IMR-90 (cell line): ENCODE measurements around the gene CYB561A3. TPM values are rescaled to one million over a fixed set of nuclear protein-coding genes. Genes with fewer than 3 reads are reported as not detected.

Source experiments
- ATAC-seq: fragments of 200-7000 bp; cut with Tn5 transposase; 2 replicates; pipeline ENCODE4 v1.9.1; 2020; ENCODE audit warnings: low read depth, mild to moderate bottlenecking, moderate library complexity
- BruUV-seq: library from RNA; stranded (reverse); fragments of 400-500 nt; replicated peaks from 2 replicates; lab custom pipeline; 2021; lab: Mats Ljungman, UMichigan
- CTCF ChIA-PET: fragments of 300-600 bp; formaldehyde crosslinking; extraction: SDS; loops from one replicate; lab custom pipeline; 2021; ENCODE audit warnings: antibody characterized with exemption; lab: Yijun Ruan, JAX
- POLR2A ChIA-PET: fragments of 300-600 bp; sonication (Branson Sonifier 250); formaldehyde crosslinking; loops from one replicate; lab custom pipeline; 2022; ENCODE audit warnings: antibody characterized with exemption; ENCODE audit not compliant: unreplicated experiment; lab: Charles Lee
- DNase-seq: peaks from one replicate; pipeline ENCODE4 v3.0.0; 2013
- H2AFZ ChIP-seq: replicated peaks from 2 replicates; pipeline ENCODE3; 2013; ENCODE audit warnings: low read length, mild to moderate bottlenecking; ENCODE audit not compliant: poor library complexity
- H2AK5ac ChIP-seq: 2 replicates; pipeline ENCODE4 v1.6.1; 2013; ENCODE audit warnings: low read depth, low read length, inconsistent platforms
- H2AK9ac ChIP-seq: replicated peaks from 2 replicates; pipeline ENCODE3; 2013; ENCODE audit warnings: mild to moderate bottlenecking, low read depth, low read length, moderate library complexity; ENCODE audit not compliant: poor library complexity
- H2BK120ac ChIP-seq: 2 replicates; pipeline ENCODE4 v1.6.1; 2013; ENCODE audit warnings: low read depth, low read length, inconsistent platforms
- H2BK15ac ChIP-seq: 3 replicates; pipeline ENCODE4 v1.6.1; 2013; ENCODE audit warnings: low read depth, low read length, inconsistent platforms
- H2BK20ac ChIP-seq: 2 replicates; pipeline ENCODE4 v1.6.1; 2013; ENCODE audit warnings: low read depth, mild to moderate bottlenecking, inconsistent platforms, low read length, moderate library complexity
- H2BK5ac ChIP-seq: 2 replicates; pipeline ENCODE4 v1.6.1; 2013; ENCODE audit warnings: mild to moderate bottlenecking, low read depth, low read length, inconsistent platforms; ENCODE audit not compliant: poor library complexity, severe bottlenecking
- H3K14ac ChIP-seq: replicated peaks from 2 replicates; pipeline ENCODE4 v1.6.1; 2013; ENCODE audit warnings: low read depth, low read length, inconsistent platforms
- H3K18ac ChIP-seq: 2 replicates; pipeline ENCODE4 v1.6.1; 2013; ENCODE audit warnings: low read depth, low read length, control low read depth
- H3K23ac ChIP-seq: 2 replicates; pipeline ENCODE4 v1.6.1; 2013; ENCODE audit warnings: low read depth, low read length, inconsistent platforms
- H3K27ac ChIP-seq: 2 replicates; pipeline ENCODE4 v1.5.1; 2013; ENCODE audit warnings: mild to moderate bottlenecking, control low read depth, low read length; ENCODE audit not compliant: insufficient read depth
- H3K27me3 ChIP-seq: 2 replicates; pipeline ENCODE4 v1.6.1; 2013; ENCODE audit warnings: low read length; ENCODE audit not compliant: control insufficient read depth, insufficient read depth
- H3K36me3 ChIP-seq: 2 replicates; pipeline ENCODE4 v1.6.1; 2013; ENCODE audit warnings: low read length, mixed read lengths; ENCODE audit not compliant: control insufficient read depth, insufficient read depth
- H3K4ac ChIP-seq: 2 replicates; pipeline ENCODE4 v1.6.1; 2013; ENCODE audit warnings: low read depth, low read length, inconsistent platforms
- H3K4me1 ChIP-seq: 2 replicates; pipeline ENCODE4 v1.6.1; 2013; ENCODE audit warnings: low read length, mixed read lengths; ENCODE audit not compliant: control insufficient read depth, insufficient read depth
- H3K4me2 ChIP-seq: 2 replicates; pipeline ENCODE4 v1.6.1; 2013; ENCODE audit warnings: low read depth, mild to moderate bottlenecking, control low read depth, low read length, moderate library complexity
- H3K4me3 ChIP-seq: 2 replicates; pipeline ENCODE4 v1.5.1; 2013; ENCODE audit warnings: low read depth, mild to moderate bottlenecking, control low read depth, low read length, moderate library complexity; ENCODE audit not compliant: insufficient read depth
- H3K56ac ChIP-seq: 2 replicates; pipeline ENCODE4 v1.6.1; 2013; ENCODE audit warnings: low read length, inconsistent platforms; ENCODE audit not compliant: insufficient read depth; ENCODE audit errors: extremely low read depth
- H3K79me1 ChIP-seq, 2 experiments: 2 replicates each; pipeline ENCODE4 v1.6.1; 2013; ENCODE audit warnings: low read length in 2 of 2, inconsistent platforms in 1 of 2, low read depth in 1 of 2
- H3K9ac ChIP-seq: 2 replicates; pipeline ENCODE4 v1.6.1; 2013; ENCODE audit warnings: low read depth, low read length, control low read depth
- H3K9me1 ChIP-seq: 2 replicates; pipeline ENCODE4 v1.6.1; 2013; ENCODE audit warnings: low read length, inconsistent platforms; ENCODE audit not compliant: insufficient read depth
- H3K9me3 ChIP-seq: 2 replicates; pipeline ENCODE4 v1.6.1; 2013; ENCODE audit warnings: low read length; ENCODE audit not compliant: control insufficient read depth, insufficient read depth
- H4K20me1 ChIP-seq: 2 replicates; pipeline ENCODE4 v1.6.1; 2013; ENCODE audit warnings: low read length, inconsistent platforms; ENCODE audit not compliant: insufficient read depth
- H4K5ac ChIP-seq: 2 replicates; pipeline ENCODE4 v1.6.1; 2013; ENCODE audit warnings: mild to moderate bottlenecking, low read depth, low read length, control low read depth
- H4K8ac ChIP-seq, 2 experiments: 2 replicates each; pipeline ENCODE4 v1.6.1; 2013; ENCODE audit warnings: low read depth in 2 of 2, low read length in 2 of 2, control low read depth in 1 of 2, inconsistent platforms in 1 of 2
- H4K91ac ChIP-seq: 2 replicates; pipeline ENCODE4 v1.6.1; 2013; ENCODE audit warnings: low read depth, low read length, inconsistent platforms; ENCODE audit not compliant: insufficient read depth
- ELK1 ChIP-seq: fragments of 150-350 bp; IDR thresholded peaks from 2 replicates; pipeline ENCODE4 v1.6.1; 2016; ENCODE audit warnings: low read depth, mild to moderate bottlenecking, low read length, moderate library complexity, borderline replicate concordance
- FOS ChIP-seq: fragments of 150-350 bp; IDR thresholded peaks from 2 replicates; pipeline ENCODE4 v1.6.1; 2016; ENCODE audit warnings: low read depth, low read length
- MAZ ChIP-seq: IDR thresholded peaks from 2 replicates; pipeline ENCODE4 v1.6.1; 2012; ENCODE audit warnings: low read depth, mild to moderate bottlenecking, low read length, improper control_type of control experiment, moderate library complexity, borderline replicate concordance
- MXI1 ChIP-seq: IDR thresholded peaks from 2 replicates; pipeline ENCODE4 v1.6.1; 2012; ENCODE audit warnings: low read depth, mild to moderate bottlenecking, low read length, moderate library complexity, borderline replicate concordance
- NFE2L2 ChIP-seq: fragments of 150-350 bp; IDR thresholded peaks from 2 replicates; pipeline ENCODE4 v1.6.1; 2016; ENCODE audit warnings: low read depth, mild to moderate bottlenecking, low read length
- POLR2A ChIP-seq: IDR thresholded peaks from 2 replicates; pipeline ENCODE4 v1.6.1; 2012; ENCODE audit warnings: mild to moderate bottlenecking, low read depth, low read length
- RAD21 ChIP-seq: IDR thresholded peaks from 2 replicates; pipeline ENCODE4 v1.6.1; 2012; ENCODE audit warnings: low read length, improper control_type of control experiment
- RCOR1 ChIP-seq: IDR thresholded peaks from 2 replicates; pipeline ENCODE4 v1.6.1; 2012; ENCODE audit warnings: mild to moderate bottlenecking, low read length, improper control_type of control experiment; ENCODE audit not compliant: insufficient replicate concordance
- RFX5 ChIP-seq: IDR thresholded peaks from 2 replicates; pipeline ENCODE4 v1.8.0; 2012; ENCODE audit warnings: low read depth, mild to moderate bottlenecking, low read length, moderate library complexity
- SMC3 ChIP-seq: fragments of 150-350 bp; IDR thresholded peaks from 2 replicates; pipeline ENCODE4 v1.6.1; 2016; ENCODE audit warnings: low read depth, mild to moderate bottlenecking, antibody characterized with exemption, low read length, moderate library complexity
- USF2 ChIP-seq: fragments of 150-350 bp; IDR thresholded peaks from 2 replicates; pipeline ENCODE4 v1.6.1; 2017; ENCODE audit warnings: mild to moderate bottlenecking, antibody characterized with exemption, low read length, low read depth
- WGBS, 2 experiments: methylation state at CpG; one replicate each; pipeline versions ENCODE4 v1.1.5 to v1.1.7; 2013; ENCODE audit warnings: missing lambda C conversion rate in 2 of 2; ENCODE audit not compliant: insufficient read length in 1 of 2; ENCODE audit errors: extremely low coverage in 2 of 2; 5-methylcytosine and 5-hydroxymethylcytosine counted together
- dilution Hi-C: fragments of 300-500 bp; cut with HindIII; formaldehyde crosslinking; loops from one replicate; pipeline ENCODE4 v1.14.3; 2018; ENCODE audit warnings: low sequenced_read_pairs; ENCODE audit not compliant: unreplicated experiment
- in situ Hi-C: fragments of 300-500 bp; cut with MboI; formaldehyde crosslinking; loops from 3 replicates; pipeline ENCODE4 v1.14.3; 2019; ENCODE audit warnings: low sequenced_read_pairs, inconsistent platforms, mixed read lengths
- intact Hi-C: fragments of 100-400 bp; cut with micrococcal nuclease; formaldehyde crosslinking; loops from 2 replicates; pipeline ENCODE4 v1.10.0; 2022
- polyA plus RNA-seq, 3 experiments: library from polyadenylated mRNA; depleted of rRNA; stranded (reverse); fragments of >200 nt; gene quantifications; 2 replicates each; pipeline ENCODE4 v1.2.3, GENCODE V29; 2012; ENCODE audit warnings: low replicate concordance in 1 of 3
- total RNA-seq: library from RNA; depleted of rRNA; stranded (reverse); fragments of >200 nt; gene quantifications from 2 replicates; pipeline ENCODE4 v1.2.3, GENCODE V29; 2012
- TF ChIP-seq, protein P1 (sequence below): conservative IDR thresholded peaks from 2 replicates; pipeline ENCODE4 v1.5.1; 2012; ENCODE audit warnings: mild to moderate bottlenecking, low read depth, low read length, improper control_type of control experiment

CYB561A3 gene
- total and polyA plus RNA-seq, 2 of the 4 experiments (the other 2 are of a cell fraction) = 13.6 to 39.2 TPM

- 88% methylated on average over 3 of the region's 6 CpGs; no CpG with 5 or more reads in 1 of the 2 experiments for WGBS, 2 experiments
- Histone ChIP-seq H3K56ac (no peak overlapping the region), H3K79me1 (peaks cover 39 to 54% of the 10 kb centered on the region in 2 experiments), H3K4me2 (no peak overlapping the region), H2AFZ (no peak overlapping the region), H3K18ac (no peak overlapping the region), H2AK5ac (no peak overlapping the region), H2BK5ac (no peak overlapping the region), H3K27ac (no peak overlapping the region), H2BK15ac (no peak overlapping the region), H4K8ac (no peak overlapping the region), H3K4me1 (peaks cover 2% of the 10 kb centered on the region; the same call in 1 of the 2 replicates), H4K5ac (no peak overlapping the region), H3K9ac (no peak overlapping the region), H3K4ac (no peak overlapping the region), H3K36me3 (peaks cover 11% of the 10 kb centered on the region), H4K91ac (no peak overlapping the region), H2AK9ac (no peak overlapping the region), H3K23ac (no peak overlapping the region), H3K27me3 (no peaks in the 10 kb centered on the region), H3K9me3 (no peaks in the 10 kb centered on the region), H2BK120ac (no peak overlapping the region), H3K14ac (no peak overlapping the region), H2BK20ac (no peak overlapping the region), H3K9me1 (peaks cover 5% of the 10 kb centered on the region), H4K20me1 (no peaks in the 10 kb centered on the region), H3K4me3 (no peak overlapping the region)
- no peak for ATAC-seq
- CTCF ChIA-PET = interaction anchor here (2.9 kb wide), 1 partner anchor 23 kb away, joined by 17 read pairs; no protein-coding TSS in a partner anchor
- dilution Hi-C loops (no loop called here), intact Hi-C loops (no loop called here), in situ Hi-C loops (no loop called here)
- no TSS peak for BruUV-seq
- POLR2A ChIA-PET = interaction anchor here (0.6 kb wide), 1 partner anchor 14 kb away, joined by 4 read pairs; no protein-coding TSS in a partner anchor
- no peak for TF ChIP-seq RAD21
- TF ChIP-seq ELK1 = no peak
- no peak for TF ChIP-seq MXI1
- TF ChIP-seq RCOR1 = no peak
- TF ChIP-seq MAZ = no peak
- TF ChIP-seq RFX5 = no peak
- no peak for TF ChIP-seq NFE2L2
- TF ChIP-seq SMC3 = no peak
- no peak for TF ChIP-seq USF2
- no peak for TF ChIP-seq POLR2A
- TF ChIP-seq FOS = no peak
- TF ChIP-seq, protein P1, sequence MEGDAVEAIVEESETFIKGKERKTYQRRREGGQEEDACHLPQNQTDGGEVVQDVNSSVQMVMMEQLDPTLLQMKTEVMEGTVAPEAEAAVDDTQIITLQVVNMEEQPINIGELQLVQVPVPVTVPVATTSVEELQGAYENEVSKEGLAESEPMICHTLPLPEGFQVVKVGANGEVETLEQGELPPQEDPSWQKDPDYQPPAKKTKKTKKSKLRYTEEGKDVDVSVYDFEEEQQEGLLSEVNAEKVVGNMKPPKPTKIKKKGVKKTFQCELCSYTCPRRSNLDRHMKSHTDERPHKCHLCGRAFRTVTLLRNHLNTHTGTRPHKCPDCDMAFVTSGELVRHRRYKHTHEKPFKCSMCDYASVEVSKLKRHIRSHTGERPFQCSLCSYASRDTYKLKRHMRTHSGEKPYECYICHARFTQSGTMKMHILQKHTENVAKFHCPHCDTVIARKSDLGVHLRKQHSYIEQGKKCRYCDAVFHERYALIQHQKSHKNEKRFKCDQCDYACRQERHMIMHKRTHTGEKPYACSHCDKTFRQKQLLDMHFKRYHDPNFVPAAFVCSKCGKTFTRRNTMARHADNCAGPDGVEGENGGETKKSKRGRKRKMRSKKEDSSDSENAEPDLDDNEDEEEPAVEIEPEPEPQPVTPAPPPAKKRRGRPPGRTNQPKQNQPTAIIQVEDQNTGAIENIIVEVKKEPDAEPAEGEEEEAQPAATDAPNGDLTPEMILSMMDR = no peak
- DNase-seq = no peak
Measured at GRCh38 chr11:61359516-61359915, 2.2 kb downstream of the CYB561A3 start.
